Astrocyte (in vitro differentiated cells and primary cell): ENCODE results near the gene SCN1B. TPM values are rescaled to one million over a fixed set of nuclear protein-coding genes. Genes with fewer than 3 reads are reported as not detected.

Source experiments
- DNase-seq: peaks from one replicate; pipeline ENCODE4 v3.0.0-alpha.2; 2010; ENCODE audit warnings: low read depth
- FAIRE-seq: peaks from 2 replicates; lab custom pipeline; 2011; peaks lifted over from hg19 to GRCh38; lab: Jason Lieb, UNC
- H2AFZ ChIP-seq: 2 replicates; pipeline ENCODE4 v1.6.0; 2012; ENCODE audit warnings: low read depth, low read length, inconsistent platforms
- H3K27ac ChIP-seq: 2 replicates; pipeline ENCODE4 v1.5.1; 2011; ENCODE audit warnings: low read depth, low read length, inconsistent platforms
- H3K27me3 ChIP-seq: 2 replicates; pipeline ENCODE4 v1.6.0; 2011; ENCODE audit warnings: low read length, inconsistent platforms; ENCODE audit not compliant: insufficient read depth
- H3K36me3 ChIP-seq: 2 replicates; pipeline ENCODE4 v1.5.1; 2011; ENCODE audit warnings: low read length, inconsistent platforms; ENCODE audit not compliant: insufficient read depth
- H3K4me1 ChIP-seq: 2 replicates; pipeline ENCODE4 v1.5.1; 2011; ENCODE audit warnings: low read length, inconsistent platforms; ENCODE audit not compliant: insufficient read depth
- H3K4me2 ChIP-seq: 2 replicates; pipeline ENCODE4 v1.6.0; 2012; ENCODE audit warnings: low read length, inconsistent platforms
- H3K4me3 ChIP-seq: 2 replicates; pipeline ENCODE4 v1.5.1; 2011; ENCODE audit warnings: low read depth, mild to moderate bottlenecking, low read length, inconsistent platforms; ENCODE audit not compliant: insufficient read depth
- H3K79me2 ChIP-seq: 2 replicates; pipeline ENCODE4 v1.6.0; 2012; ENCODE audit warnings: mild to moderate bottlenecking, low read length, inconsistent platforms; ENCODE audit not compliant: insufficient read depth
- H3K9ac ChIP-seq: 2 replicates; pipeline ENCODE4 v1.6.0; 2012; ENCODE audit warnings: mild to moderate bottlenecking, low read length, inconsistent platforms
- H3K9me3 ChIP-seq: 2 replicates; pipeline ENCODE4 v1.5.1; 2012; ENCODE audit warnings: low read depth, mild to moderate bottlenecking, low read length, inconsistent platforms; ENCODE audit not compliant: insufficient read depth
- H4K20me1 ChIP-seq: 2 replicates; pipeline ENCODE4 v1.6.0; 2012; ENCODE audit warnings: low read length, inconsistent platforms; ENCODE audit not compliant: insufficient read depth
- H3K27ac Mint-ChIP-seq: one replicate; pipeline ENCODE4 v1.8.0; 2021; ENCODE audit warnings: mild to moderate bottlenecking, mixed read lengths; ENCODE audit not compliant: unreplicated experiment
- H3K27me3 Mint-ChIP-seq: one replicate; pipeline ENCODE4 v1.8.0; 2021; ENCODE audit warnings: low read depth, mixed read lengths; ENCODE audit not compliant: unreplicated experiment
- H3K36me3 Mint-ChIP-seq: one replicate; pipeline ENCODE4 v1.8.0; 2021; ENCODE audit warnings: low read depth, mixed read lengths; ENCODE audit not compliant: unreplicated experiment
- H3K4me1 Mint-ChIP-seq: one replicate; pipeline ENCODE4 v1.8.0; 2021; ENCODE audit warnings: low read depth, mixed read lengths; ENCODE audit not compliant: unreplicated experiment
- H3K4me3 Mint-ChIP-seq: one replicate; pipeline ENCODE4 v1.8.0; 2021; ENCODE audit warnings: mild to moderate bottlenecking, moderate library complexity, mixed read lengths; ENCODE audit not compliant: unreplicated experiment
- H3K9me3 Mint-ChIP-seq: one replicate; pipeline ENCODE4 v1.8.0; 2021; ENCODE audit warnings: mild to moderate bottlenecking, mixed read lengths; ENCODE audit not compliant: unreplicated experiment
- EZH2 ChIP-seq: IDR thresholded peaks from 2 replicates; pipeline ENCODE4 v1.6.1; 2012; ENCODE audit warnings: mild to moderate bottlenecking, low read length, inconsistent platforms; ENCODE audit not compliant: insufficient read depth
- total RNA-seq: library from RNA; stranded (reverse); gene quantifications from 2 replicates; pipeline ENCODE4 v1.2.1, GENCODE V29; 2021
- TF ChIP-seq, protein P1 (sequence below): IDR thresholded peaks from 2 replicates; pipeline ENCODE4 v1.5.1; 2011; ENCODE audit warnings: low read depth, mild to moderate bottlenecking, inconsistent platforms, low read length, moderate library complexity; ENCODE audit not compliant: insufficient read depth

The SCN1B gene
- total RNA-seq, 1 donor from 2014 or later, result 3.0 TPM

DNA sequence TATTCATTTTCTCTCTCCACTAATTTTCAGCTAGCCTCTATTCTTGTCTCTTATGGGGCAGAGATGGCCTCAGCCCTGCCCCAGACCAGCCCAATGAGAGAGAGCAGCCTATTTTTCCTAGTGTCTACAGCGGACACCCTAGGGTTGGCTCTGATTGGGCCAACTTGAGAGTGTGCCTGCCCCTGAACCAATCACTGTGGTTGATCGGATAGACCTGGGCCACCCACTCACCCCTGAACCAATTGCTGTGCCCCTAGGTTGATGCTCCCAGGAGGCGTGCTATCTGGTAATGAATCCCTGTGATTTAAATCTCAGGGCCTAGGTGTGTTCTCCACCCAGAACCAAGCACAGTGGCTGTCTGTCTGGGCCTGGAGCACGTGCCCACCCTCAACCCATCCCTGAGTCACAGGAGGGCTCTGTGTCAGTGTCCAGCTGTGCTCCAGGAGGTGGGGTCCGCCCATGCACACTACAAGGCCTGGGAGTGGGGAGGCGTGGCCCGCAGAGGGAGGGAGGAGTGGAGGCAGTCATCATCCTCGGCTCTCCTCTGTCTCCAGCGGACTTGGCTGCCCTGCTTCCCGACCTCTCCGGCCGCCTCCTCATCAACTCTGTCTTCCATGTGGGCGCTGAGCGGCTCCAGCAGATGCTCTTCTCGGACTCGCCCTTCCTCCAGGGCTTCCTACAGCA, 14.9 kb upstream of the SCN1B start:
- H2AFZ ChIP-seq, result no peak overlapping the region
- FAIRE-seq (no peak), DNase-seq (peak; percentile 54)
- Mint-ChIP-seq H3K4me3 (no peak overlapping the region), H3K9me3 (peaks cover 2% of the 10 kb centered on the region), H3K4me1 (no peaks in the 10 kb centered on the region), H3K27me3 (no peaks in the 10 kb centered on the region), H3K27ac (no peak overlapping the region), H3K36me3 (peaks cover 36% of the 10 kb centered on the region)
- H3K27ac ChIP-seq, result no peak overlapping the region
- peaks cover 14% of the 10 kb centered on the region for H3K36me3 ChIP-seq
- peaks cover 2% of the 10 kb centered on the region for H3K9me3 ChIP-seq
- no peak overlapping the region for H3K4me2 ChIP-seq
- H3K4me1 ChIP-seq, result no peaks in the 10 kb centered on the region
- no peak overlapping the region for H3K9ac ChIP-seq
- TF ChIP-seq, protein P1, sequence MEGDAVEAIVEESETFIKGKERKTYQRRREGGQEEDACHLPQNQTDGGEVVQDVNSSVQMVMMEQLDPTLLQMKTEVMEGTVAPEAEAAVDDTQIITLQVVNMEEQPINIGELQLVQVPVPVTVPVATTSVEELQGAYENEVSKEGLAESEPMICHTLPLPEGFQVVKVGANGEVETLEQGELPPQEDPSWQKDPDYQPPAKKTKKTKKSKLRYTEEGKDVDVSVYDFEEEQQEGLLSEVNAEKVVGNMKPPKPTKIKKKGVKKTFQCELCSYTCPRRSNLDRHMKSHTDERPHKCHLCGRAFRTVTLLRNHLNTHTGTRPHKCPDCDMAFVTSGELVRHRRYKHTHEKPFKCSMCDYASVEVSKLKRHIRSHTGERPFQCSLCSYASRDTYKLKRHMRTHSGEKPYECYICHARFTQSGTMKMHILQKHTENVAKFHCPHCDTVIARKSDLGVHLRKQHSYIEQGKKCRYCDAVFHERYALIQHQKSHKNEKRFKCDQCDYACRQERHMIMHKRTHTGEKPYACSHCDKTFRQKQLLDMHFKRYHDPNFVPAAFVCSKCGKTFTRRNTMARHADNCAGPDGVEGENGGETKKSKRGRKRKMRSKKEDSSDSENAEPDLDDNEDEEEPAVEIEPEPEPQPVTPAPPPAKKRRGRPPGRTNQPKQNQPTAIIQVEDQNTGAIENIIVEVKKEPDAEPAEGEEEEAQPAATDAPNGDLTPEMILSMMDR, result no peak
- no peak for TF ChIP-seq EZH2
- no peaks in the 10 kb centered on the region for H3K79me2 ChIP-seq
- H3K27me3 ChIP-seq, result no peaks in the 10 kb centered on the region
- peaks cover 27% of the 10 kb centered on the region for H4K20me1 ChIP-seq
- no peak overlapping the region for H3K4me3 ChIP-seq

DNA sequence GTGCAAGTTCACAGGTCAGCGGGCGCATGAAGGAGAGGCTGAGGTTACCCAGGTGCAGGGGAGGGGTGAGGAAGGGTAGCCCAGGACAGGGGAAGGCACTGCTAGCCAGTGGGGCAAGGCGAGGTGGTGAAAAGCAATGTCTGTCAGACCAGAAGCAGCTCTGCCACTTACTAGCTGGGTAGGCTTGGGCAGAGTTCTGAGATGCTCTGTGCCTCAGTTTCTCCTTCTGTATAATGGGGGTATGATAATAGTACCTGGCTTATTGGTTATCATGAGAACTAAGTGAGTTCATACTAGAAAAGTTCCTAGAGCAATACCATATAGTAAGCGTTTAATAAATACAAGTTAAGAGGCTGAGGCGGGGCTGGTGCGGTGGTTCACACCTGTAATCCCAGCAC, 14.3 kb upstream of the SCN1B start:
- Histone ChIP-seq H3K9me3 (peaks cover 2% of the 10 kb centered on the region), H2AFZ (no peak overlapping the region), H3K4me1 (no peaks in the 10 kb centered on the region), H3K27me3 (no peaks in the 10 kb centered on the region), H3K4me2 (no peak overlapping the region), H3K27ac (no peak overlapping the region), H3K36me3 (peaks cover 14% of the 10 kb centered on the region), H3K4me3 (no peak overlapping the region), H3K79me2 (no peaks in the 10 kb centered on the region), H3K9ac (no peak overlapping the region), H4K20me1 (peaks cover 27% of the 10 kb centered on the region)
- H3K27ac Mint-ChIP-seq, result no peak overlapping the region
- no peak for TF ChIP-seq EZH2
- TF ChIP-seq, protein P1, result no peak
- no peak overlapping the region for H3K4me3 Mint-ChIP-seq
- H3K4me1 Mint-ChIP-seq, result no peaks in the 10 kb centered on the region
- no peaks in the 10 kb centered on the region for H3K9me3 Mint-ChIP-seq
- FAIRE-seq (no peak), DNase-seq (no peak)
- peaks cover 38% of the 10 kb centered on the region for H3K36me3 Mint-ChIP-seq
- H3K27me3 Mint-ChIP-seq, result no peaks in the 10 kb centered on the region

DNA sequence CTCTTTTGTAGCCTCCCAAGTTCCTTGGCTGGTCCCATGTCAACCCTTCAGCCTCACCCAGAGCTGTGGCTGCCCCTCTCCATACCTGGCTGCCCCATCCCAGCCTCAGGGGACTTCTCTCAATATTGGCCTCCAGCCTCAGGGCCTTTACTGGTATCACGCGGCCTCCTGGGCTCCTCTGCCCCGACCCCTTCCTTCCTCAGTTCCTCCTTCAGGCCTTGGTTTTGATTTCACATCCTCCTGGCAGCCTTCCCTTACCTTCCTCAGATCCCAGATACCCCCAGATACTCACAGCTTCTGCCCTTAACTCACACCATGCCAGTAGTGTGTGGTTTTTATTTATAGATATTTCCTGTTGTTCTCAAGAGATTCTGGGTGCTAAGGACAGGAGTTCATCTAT, 12.8 kb upstream of the SCN1B start:
- no peak for FAIRE-seq
- no peak overlapping the region for H3K27ac ChIP-seq
- no peak for TF ChIP-seq EZH2
- TF ChIP-seq, protein P1, result no peak
- Mint-ChIP-seq H3K4me1 (no peaks in the 10 kb centered on the region), H3K36me3 (peaks cover 36% of the 10 kb centered on the region), H3K27ac (no peak overlapping the region), H3K27me3 (no peaks in the 10 kb centered on the region), H3K4me3 (no peak overlapping the region), H3K9me3 (no peaks in the 10 kb centered on the region)
- no peak for DNase-seq
- H3K9ac ChIP-seq, result no peak overlapping the region
- H2AFZ ChIP-seq, result no peak overlapping the region
- peaks cover 20% of the 10 kb centered on the region for H4K20me1 ChIP-seq
- H3K27me3 ChIP-seq, result no peaks in the 10 kb centered on the region
- no peaks in the 10 kb centered on the region for H3K79me2 ChIP-seq
- no peaks in the 10 kb centered on the region for H3K9me3 ChIP-seq
- H3K4me3 ChIP-seq, result no peak overlapping the region
- no peak overlapping the region for H3K4me2 ChIP-seq
- H3K36me3 ChIP-seq, result peaks cover 6% of the 10 kb centered on the region
- H3K4me1 ChIP-seq, result no peaks in the 10 kb centered on the region
